KMS-11 (cell line): Measurements from ENCODE around the gene ANXA4.
A peak's percentile ranks its signal among the peaks of the same experiment; 100 is the strongest.
"Not testable (repeated sequence)": the region's sequence is repeated elsewhere in the genome, so short reads cannot be mapped to it uniquely, and the experiment has no call there.

Experiments used
- H2AFZ ChIP-seq: fragments of 200-600 bp; sonication (generic); 2 replicates; pipeline ENCODE4 v1.6.1; 2016; ENCODE audit warnings: antibody characterized with exemption, mixed run types, low read depth
- H3K27ac ChIP-seq: fragments of 200-600 bp; sonication (generic); 2 replicates; pipeline ENCODE4 v1.6.1; 2016; ENCODE audit warnings: mild to moderate bottlenecking, mixed run types
- H3K27me3 ChIP-seq: fragments of 200-600 bp; sonication (generic); 2 replicates; pipeline ENCODE4 v1.6.1; 2017; ENCODE audit warnings: mild to moderate bottlenecking, low read depth, mixed run types, moderate library complexity; ENCODE audit not compliant: insufficient read depth
- H3K36me3 ChIP-seq: fragments of 200-600 bp; sonication (generic); 2 replicates; pipeline ENCODE4 v1.6.1; 2017; ENCODE audit warnings: mild to moderate bottlenecking, mixed run types; ENCODE audit not compliant: insufficient read depth
- H3K4me1 ChIP-seq: fragments of 200-600 bp; sonication (generic); 2 replicates; pipeline ENCODE4 v1.6.1; 2016; ENCODE audit warnings: mild to moderate bottlenecking, low read depth, mixed run types; ENCODE audit not compliant: poor library complexity, severe bottlenecking
- H3K4me2 ChIP-seq: fragments of 200-600 bp; sonication (generic); 2 replicates; pipeline ENCODE4 v1.7.0; 2016; ENCODE audit warnings: mild to moderate bottlenecking, mixed run types
- H3K4me3 ChIP-seq: fragments of 200-600 bp; sonication (generic); IDR thresholded peaks from 2 replicates; pipeline ENCODE4 v1.6.1; 2017; ENCODE audit warnings: low read depth, low read length, mixed read lengths; ENCODE audit not compliant: insufficient read depth
- H3K79me2 ChIP-seq: fragments of 200-600 bp; sonication (generic); 2 replicates; pipeline ENCODE4 v1.6.1; 2016; ENCODE audit warnings: low read depth, mixed run types; ENCODE audit not compliant: insufficient read depth
- H3K9ac ChIP-seq: fragments of 200-600 bp; sonication (generic); 2 replicates; pipeline ENCODE4 v1.6.1; 2016; ENCODE audit warnings: mild to moderate bottlenecking, mixed run types
- H4K20me1 ChIP-seq: fragments of 200-600 bp; sonication (generic); 2 replicates; pipeline ENCODE4 v1.6.1; 2016; ENCODE audit warnings: mild to moderate bottlenecking, mixed run types; ENCODE audit not compliant: insufficient read depth
- TF ChIP-seq, protein P1 (sequence below): fragments of 200-600 bp; sonication (generic); conservative IDR thresholded peaks from 2 replicates; pipeline ENCODE4 v1.6.1; 2017; ENCODE audit warnings: low read depth, mild to moderate bottlenecking, antibody characterized with exemption, low read length, moderate library complexity, mixed read lengths

ANXA4 gene

GRCh38 chr2:69714024-69714423 lies 27.9 kb upstream of the ANXA4 start:
- Histone ChIP-seq H3K36me3 (no peaks in the 10 kb centered on the region), H3K27ac (no peak overlapping the region), H3K4me3 (no peak overlapping the region), H3K27me3 (no peaks in the 10 kb centered on the region), H3K4me1 (peaks cover 53% of the 10 kb centered on the region), H2AFZ (no peak overlapping the region), H3K4me2 (no peak overlapping the region; the same call in 1 of the 2 replicates), H4K20me1 (no peaks in the 10 kb centered on the region), H3K79me2 (no peaks in the 10 kb centered on the region), H3K9ac (no peak overlapping the region)
- TF ChIP-seq, protein P1, sequence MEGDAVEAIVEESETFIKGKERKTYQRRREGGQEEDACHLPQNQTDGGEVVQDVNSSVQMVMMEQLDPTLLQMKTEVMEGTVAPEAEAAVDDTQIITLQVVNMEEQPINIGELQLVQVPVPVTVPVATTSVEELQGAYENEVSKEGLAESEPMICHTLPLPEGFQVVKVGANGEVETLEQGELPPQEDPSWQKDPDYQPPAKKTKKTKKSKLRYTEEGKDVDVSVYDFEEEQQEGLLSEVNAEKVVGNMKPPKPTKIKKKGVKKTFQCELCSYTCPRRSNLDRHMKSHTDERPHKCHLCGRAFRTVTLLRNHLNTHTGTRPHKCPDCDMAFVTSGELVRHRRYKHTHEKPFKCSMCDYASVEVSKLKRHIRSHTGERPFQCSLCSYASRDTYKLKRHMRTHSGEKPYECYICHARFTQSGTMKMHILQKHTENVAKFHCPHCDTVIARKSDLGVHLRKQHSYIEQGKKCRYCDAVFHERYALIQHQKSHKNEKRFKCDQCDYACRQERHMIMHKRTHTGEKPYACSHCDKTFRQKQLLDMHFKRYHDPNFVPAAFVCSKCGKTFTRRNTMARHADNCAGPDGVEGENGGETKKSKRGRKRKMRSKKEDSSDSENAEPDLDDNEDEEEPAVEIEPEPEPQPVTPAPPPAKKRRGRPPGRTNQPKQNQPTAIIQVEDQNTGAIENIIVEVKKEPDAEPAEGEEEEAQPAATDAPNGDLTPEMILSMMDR = no peak

- not testable (repeated sequence) for H3K9ac ChIP-seq, H3K4me3 ChIP-seq, H4K20me1 ChIP-seq, H3K27me3 ChIP-seq, H3K79me2 ChIP-seq, H3K27ac ChIP-seq, H3K36me3 ChIP-seq
- peaks cover 59% of the 10 kb centered on the region for H3K4me1 ChIP-seq
- peak overlapping the region; percentile 38; the same call in 1 of the 2 replicates for H2AFZ ChIP-seq
- peak overlapping the region; percentile 37; the same call in 1 of the 2 replicates for H3K4me2 ChIP-seq
- TF ChIP-seq, protein P1 = peak; percentile 91
Observed at GRCh38 chr2:69714539-69715220, 27.3 kb upstream of the ANXA4 start.

GRCh38 chr2:69715964-69716363 lies 26.0 kb upstream of the ANXA4 start:
- H3K27ac ChIP-seq = no peak overlapping the region
- H3K36me3 ChIP-seq = no peaks in the 10 kb centered on the region
- H4K20me1 ChIP-seq = no peaks in the 10 kb centered on the region
- H3K79me2 ChIP-seq = no peaks in the 10 kb centered on the region
- no peak overlapping the region for H2AFZ ChIP-seq
- no peak overlapping the region for H3K9ac ChIP-seq
- no peak overlapping the region for H3K4me2 ChIP-seq
- H3K4me3 ChIP-seq = no peak overlapping the region
- TF ChIP-seq, protein P1 = no peak
- H3K27me3 ChIP-seq = no peaks in the 10 kb centered on the region
- H3K4me1 ChIP-seq = peaks cover 63% of the 10 kb centered on the region

DNA sequence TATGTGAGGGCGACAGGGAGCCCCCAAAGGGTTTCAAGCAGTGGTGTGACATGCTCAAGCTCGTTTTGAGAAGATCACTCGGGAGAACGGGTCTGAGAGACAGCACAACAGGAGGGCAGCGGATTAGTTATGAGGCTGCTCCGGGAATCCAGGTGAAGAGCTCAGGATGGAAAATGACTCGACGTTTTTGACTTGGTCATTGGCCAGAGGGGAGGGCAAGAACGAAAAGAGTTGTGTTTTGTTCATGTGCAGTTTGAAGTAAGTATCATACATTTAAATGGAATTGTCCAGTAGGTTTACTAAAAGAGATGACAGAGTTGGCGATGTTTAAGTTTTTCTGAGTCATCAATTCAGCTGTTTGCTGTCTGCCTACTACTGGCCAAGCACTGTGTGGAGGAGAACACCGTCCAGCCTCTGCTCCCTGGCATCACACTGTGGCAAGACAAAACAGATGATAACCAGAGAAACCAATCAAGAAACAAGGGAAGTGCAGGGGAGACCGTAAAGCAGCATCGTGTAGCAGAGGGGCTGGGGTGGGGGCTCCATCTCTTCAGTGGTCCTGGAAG lies 25.3 kb upstream of the ANXA4 start:
- no peaks in the 10 kb centered on the region for H4K20me1 ChIP-seq
- H3K27me3 ChIP-seq = no peaks in the 10 kb centered on the region
- H3K9ac ChIP-seq = no peak overlapping the region
- H2AFZ ChIP-seq = no peak overlapping the region
- TF ChIP-seq, protein P1 = no peak
- peak overlapping the region; percentile 63; the same call in 1 of the 2 replicates for H3K27ac ChIP-seq
- no peaks in the 10 kb centered on the region for H3K79me2 ChIP-seq
- no peak overlapping the region for H3K4me3 ChIP-seq
- no peaks in the 10 kb centered on the region for H3K36me3 ChIP-seq
- peaks cover 56% of the 10 kb centered on the region for H3K4me1 ChIP-seq
- no peak overlapping the region for H3K4me2 ChIP-seq
